H1 (cell line): ENCODE results near the gene LIF. TPM values are rescaled to one million over a fixed set of nuclear protein-coding genes. Genes with fewer than 3 reads are reported as not detected.

Experiments
- CEBPB ChIP-seq: IDR thresholded peaks from 2 replicates; pipeline ENCODE4 v1.6.1; 2012; ENCODE audit warnings: low read depth, low read length
- CHD7 ChIP-seq: fragments of 300-600 bp; sonication (generic); IDR thresholded peaks from 2 replicates; pipeline ENCODE4 v1.7.1; 2012; ENCODE audit warnings: low read length, moderate library complexity, mild to moderate bottlenecking, inconsistent platforms; ENCODE audit not compliant: insufficient replicate concordance
- CTCF ChIP-seq, 3 experiments: IDR thresholded peaks; 1 replicate in 2 of 3; 2 replicates in 1 of 3; pipeline versions ENCODE4 v1.5.1 to v1.6.1; 2011; ENCODE audit warnings: low read length in 3 of 3, mild to moderate bottlenecking in 3 of 3, inconsistent platforms in 2 of 3, low read depth in 1 of 3, moderate library complexity in 1 of 3; ENCODE audit not compliant: insufficient read depth in 1 of 3; ENCODE audit errors: control extremely low read depth in 1 of 3
- GABPA ChIP-seq: IDR thresholded peaks from 2 replicates; pipeline ENCODE4 v1.6.1; 2011; ENCODE audit warnings: mild to moderate bottlenecking, low read length, moderate library complexity, borderline replicate concordance; ENCODE audit not compliant: insufficient read depth
- GTF2F1 ChIP-seq: IDR thresholded peaks from 2 replicates; pipeline ENCODE4 v1.6.1; 2012; ENCODE audit warnings: low read depth, low read length, improper control_type of control experiment, borderline replicate concordance
- POLR2A ChIP-seq, 2 experiments: IDR thresholded peaks; 1 replicate in 1 of 2; 2 replicates in 1 of 2; pipeline ENCODE4 v1.6.1; 2011; ENCODE audit warnings: low read depth in 2 of 2, low read length in 2 of 2, mild to moderate bottlenecking in 2 of 2; ENCODE audit errors: control extremely low read depth in 1 of 2
- RNF2 ChIP-seq: fragments of 200-900, 300-1000 bp; sonication (generic); IDR thresholded peaks from 2 replicates; pipeline ENCODE4 v1.7.1; 2016; ENCODE audit warnings: borderline replicate concordance, low read depth, mild to moderate bottlenecking, antibody characterized with exemption, low read length; ENCODE audit not compliant: poor library complexity, severe bottlenecking; ENCODE audit errors: missing control alignments
- SRF ChIP-seq: IDR thresholded peaks from 2 replicates; pipeline ENCODE4 v1.6.1; 2011; ENCODE audit warnings: mild to moderate bottlenecking, low read depth, low read length, moderate library complexity
- TBP ChIP-seq: IDR thresholded peaks from 2 replicates; pipeline ENCODE4 v1.6.1; 2011; ENCODE audit warnings: low read depth, low read length, improper control_type of control experiment
- polyA plus RNA-seq, 7 experiments: library from polyadenylated mRNA; depleted of rRNA in 3 of 7; stranded (reverse) in 5 of 7; unstranded in 2 of 7; fragments of >200 nt in 5 of 7; fragments of 200-250 nt in 2 of 7; gene quantifications; 1 replicate in 5 of 7; 2 replicates in 1 of 7; 4 replicates in 1 of 7; pipeline versions ENCODE4 v1.2.1 to v1.2.3, GENCODE V29; 2011 to 2013; ENCODE audit warnings: missing spikeins in 2 of 7, mixed read lengths in 2 of 7
- total RNA-seq: library from RNA; stranded (reverse); fragmentation: NEBNext Ultra II Directional; extraction: Animal tissue kit (Norgen Biotek cat#: 25700); gene quantifications from 2 replicates; pipeline ENCODE4 v1.2.1, GENCODE V29; 2021

Gene LIF
- total and polyA plus RNA-seq, 2 of the 8 experiments (the other 6 are each of a cell fraction or from before 2014, with no cell fraction given), result 3.3 to 3.5 TPM

GRCh38 chr22:30244641-30245040 is 1.9 kb downstream of the LIF start (continued):
- TF ChIP-seq CHD7 (no peak), TBP (no peak), CEBPB (no peak), CTCF (IDR thresholded peaks at IDR 0.05; ENCODE audit: control extremely low read depth in 1 of 3, insufficient read depth in 1 of 3, low read depth in 1 of 3, low read length in 3 of 3) (no peak), SRF (no peak), GABPA (no peak), GTF2F1 (no peak), POLR2A (IDR thresholded peaks at IDR 0.05; ENCODE audit: control extremely low read depth in 1 of 2, low read depth in 2 of 2, low read length in 2 of 2) (no peak), RNF2 (no peak)
- TF ChIP-seq, all 59 proteins: peak for 0
